LNCAP (cell line): ENCODE results near the gene ARMC5.

ENCODE experiments used
- TF ChIP-seq, protein P1 (sequence below): fragments of 450-650 bp; IDR thresholded peaks from 2 replicates; pipeline ENCODE4 v1.5.1; 2017; ENCODE audit warnings: mild to moderate bottlenecking

ARMC5 gene

DNA sequence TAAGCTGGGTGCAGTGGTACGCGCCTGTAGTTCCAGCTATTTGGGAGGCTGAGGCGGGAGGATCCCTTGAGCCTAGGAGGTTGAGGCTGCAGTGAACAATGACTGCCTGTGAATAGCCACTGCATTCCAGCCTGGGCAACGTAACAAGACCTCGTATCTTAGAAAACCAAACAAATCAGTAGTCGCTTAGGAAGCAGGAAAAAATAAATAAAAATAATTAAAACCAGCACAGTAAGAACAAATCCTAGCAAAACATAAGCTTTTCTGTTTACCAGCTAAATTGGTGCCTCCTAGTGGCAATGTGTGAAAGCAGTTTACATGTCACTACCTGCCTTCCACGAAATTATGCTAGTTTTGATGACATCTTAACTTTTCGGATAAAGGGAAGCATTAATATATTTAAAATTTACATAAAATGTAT is 1.3 kb downstream of the ARMC5 start:
- TF ChIP-seq, protein P1, sequence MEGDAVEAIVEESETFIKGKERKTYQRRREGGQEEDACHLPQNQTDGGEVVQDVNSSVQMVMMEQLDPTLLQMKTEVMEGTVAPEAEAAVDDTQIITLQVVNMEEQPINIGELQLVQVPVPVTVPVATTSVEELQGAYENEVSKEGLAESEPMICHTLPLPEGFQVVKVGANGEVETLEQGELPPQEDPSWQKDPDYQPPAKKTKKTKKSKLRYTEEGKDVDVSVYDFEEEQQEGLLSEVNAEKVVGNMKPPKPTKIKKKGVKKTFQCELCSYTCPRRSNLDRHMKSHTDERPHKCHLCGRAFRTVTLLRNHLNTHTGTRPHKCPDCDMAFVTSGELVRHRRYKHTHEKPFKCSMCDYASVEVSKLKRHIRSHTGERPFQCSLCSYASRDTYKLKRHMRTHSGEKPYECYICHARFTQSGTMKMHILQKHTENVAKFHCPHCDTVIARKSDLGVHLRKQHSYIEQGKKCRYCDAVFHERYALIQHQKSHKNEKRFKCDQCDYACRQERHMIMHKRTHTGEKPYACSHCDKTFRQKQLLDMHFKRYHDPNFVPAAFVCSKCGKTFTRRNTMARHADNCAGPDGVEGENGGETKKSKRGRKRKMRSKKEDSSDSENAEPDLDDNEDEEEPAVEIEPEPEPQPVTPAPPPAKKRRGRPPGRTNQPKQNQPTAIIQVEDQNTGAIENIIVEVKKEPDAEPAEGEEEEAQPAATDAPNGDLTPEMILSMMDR: peak; percentile 78

DNA sequence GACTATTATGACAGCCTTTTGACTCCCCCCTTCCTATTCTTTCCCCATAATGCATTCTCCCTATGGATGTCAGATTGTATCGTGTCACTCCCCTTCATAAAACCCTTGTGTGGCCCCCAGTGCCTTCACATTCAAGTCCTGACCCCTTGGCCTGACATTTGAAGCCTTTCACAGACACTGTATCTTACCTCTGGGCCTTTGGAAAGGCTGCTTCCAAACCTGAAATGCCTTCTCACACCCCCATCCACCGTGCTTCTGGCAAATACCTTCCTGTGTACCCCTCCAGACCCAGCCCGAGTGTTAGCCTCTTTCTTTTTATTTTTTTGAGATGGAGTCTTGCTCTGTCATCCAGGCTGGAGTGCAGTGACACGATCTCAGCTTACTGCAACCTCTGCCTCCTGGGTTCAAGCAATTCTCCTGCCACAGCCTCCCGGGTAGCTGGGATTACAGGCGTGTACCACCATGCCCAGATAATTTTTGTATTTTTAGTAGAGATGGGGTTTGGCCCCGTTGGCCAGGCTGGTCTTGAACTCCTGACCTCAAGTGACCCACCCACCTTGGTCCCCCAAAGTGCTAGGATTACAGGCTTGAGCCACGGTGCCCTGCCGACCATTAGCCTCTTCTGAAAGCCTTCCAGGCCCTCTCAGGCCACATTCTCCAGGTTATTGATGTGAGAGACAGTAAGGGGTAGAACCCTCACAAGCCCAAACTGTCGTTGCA is 2.1 kb downstream of the ARMC5 start:
- TF ChIP-seq, protein P1: no peak

DNA sequence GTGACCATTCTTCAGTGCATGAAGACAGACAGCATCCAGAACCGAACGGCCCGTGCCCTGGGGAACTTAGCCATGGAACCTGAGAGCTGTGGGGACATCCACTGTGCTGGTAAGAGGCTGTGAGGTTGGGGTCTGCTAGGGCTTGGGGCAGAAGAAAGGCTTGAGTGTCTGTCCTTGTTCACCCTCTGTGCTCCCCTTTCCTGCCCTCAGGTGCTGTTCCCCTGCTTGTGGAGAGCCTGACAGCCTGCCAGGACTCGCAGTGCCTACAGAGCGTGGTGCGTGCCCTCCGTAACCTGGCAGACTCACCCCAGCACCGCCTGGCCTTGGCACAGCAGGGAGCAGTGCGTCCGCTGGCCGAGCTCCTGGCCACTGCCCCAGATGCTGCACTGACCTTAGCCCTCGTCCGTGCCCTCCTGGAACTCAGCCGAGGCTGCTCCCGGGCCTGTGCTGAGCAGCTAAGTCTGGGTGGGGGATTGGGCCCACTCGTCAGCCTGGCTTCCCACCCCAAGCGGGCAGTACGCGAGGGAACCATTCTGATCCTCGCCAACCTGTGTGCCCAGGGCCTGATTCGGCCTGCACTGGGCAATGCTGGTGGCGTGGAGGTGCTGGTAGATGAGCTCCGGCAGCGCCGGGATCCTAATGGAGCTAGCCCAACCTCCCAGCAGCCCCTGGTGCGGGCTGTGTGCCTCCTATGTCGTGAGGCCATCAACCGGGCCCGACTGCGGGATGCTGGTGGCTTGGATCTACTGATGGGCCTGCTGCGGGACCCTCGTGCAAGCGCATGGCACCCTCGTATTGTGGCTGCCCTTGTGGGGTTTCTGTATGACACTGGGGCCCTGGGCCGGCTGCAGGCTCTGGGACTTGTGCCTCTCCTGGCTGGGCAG is 2.9 kb downstream of the ARMC5 start:
- TF ChIP-seq, protein P1: no peak

DNA sequence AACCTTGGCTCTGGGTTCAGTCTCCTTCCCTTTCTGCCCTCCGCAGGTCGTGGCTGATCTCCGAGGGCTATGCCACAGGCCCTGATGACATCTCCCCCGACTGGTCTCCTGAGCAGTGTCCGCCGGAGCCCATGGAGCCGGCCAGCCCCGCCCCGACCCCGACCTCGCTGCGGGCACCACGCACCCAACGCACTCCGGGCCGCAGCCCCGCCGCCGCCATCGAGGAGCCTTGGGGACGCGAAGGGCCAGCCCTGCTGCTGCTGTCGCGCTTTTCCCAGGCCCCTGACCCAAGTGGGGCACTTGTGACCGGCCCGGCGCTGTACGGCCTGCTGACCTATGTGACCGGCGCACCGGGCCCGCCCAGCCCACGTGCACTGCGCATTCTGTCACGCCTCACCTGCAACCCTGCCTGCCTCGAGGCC is 5.1 kb downstream of the ARMC5 start:
- TF ChIP-seq, protein P1: no peak

DNA sequence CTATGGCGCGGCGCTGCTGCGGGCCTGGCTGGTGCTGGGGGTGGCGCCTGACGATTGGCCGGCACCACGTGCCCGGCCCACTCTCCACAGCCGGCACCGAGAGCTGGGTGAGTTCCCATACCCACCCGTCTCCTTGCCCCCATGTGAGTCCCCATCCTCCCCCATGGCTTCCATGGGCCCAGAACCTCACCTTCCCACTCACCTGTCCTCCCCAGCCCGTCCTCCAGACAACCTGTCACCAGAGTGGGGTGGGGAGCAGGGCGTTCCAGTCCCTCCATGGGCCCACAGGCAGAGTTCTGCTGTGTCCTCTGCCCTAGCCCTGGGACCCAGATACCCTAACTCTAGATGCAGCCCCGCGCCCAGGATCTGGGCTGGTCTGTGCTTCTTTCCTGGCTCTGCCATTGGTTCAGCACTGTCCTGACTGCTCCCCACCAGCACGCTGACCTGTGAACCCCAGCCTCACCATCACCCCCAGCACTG is 5.5 kb downstream of the ARMC5 start:
- TF ChIP-seq, protein P1: no peak

DNA sequence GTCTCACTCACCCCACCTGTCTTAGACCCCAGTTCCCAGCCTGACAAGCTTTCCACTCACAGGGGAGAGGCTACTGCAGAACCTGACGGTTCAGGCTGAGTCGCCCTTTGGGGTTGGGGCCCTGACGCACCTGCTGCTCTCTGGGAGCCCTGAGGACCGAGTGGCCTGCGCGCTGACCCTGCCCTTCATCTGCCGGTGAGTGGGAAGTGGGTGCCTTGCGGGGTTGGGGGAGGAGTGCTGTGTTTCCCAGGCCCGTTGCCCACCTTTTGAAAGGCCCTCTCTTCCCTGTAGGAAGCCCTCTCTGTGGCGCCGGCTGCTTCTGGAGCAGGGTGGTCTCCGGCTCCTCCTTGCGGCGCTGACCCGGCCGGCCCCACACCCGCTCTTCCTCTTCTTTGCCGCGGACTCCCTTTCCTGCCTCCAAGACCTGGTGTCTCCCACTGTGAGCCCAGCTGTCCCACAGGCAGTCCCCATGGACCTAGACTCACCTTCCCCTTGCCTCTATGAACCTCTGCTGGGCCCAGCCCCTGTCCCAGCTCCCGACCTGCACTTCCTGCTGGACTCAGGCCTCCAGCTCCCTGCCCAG is 6.6 kb downstream of the ARMC5 start:
- TF ChIP-seq, protein P1: no peak

DNA sequence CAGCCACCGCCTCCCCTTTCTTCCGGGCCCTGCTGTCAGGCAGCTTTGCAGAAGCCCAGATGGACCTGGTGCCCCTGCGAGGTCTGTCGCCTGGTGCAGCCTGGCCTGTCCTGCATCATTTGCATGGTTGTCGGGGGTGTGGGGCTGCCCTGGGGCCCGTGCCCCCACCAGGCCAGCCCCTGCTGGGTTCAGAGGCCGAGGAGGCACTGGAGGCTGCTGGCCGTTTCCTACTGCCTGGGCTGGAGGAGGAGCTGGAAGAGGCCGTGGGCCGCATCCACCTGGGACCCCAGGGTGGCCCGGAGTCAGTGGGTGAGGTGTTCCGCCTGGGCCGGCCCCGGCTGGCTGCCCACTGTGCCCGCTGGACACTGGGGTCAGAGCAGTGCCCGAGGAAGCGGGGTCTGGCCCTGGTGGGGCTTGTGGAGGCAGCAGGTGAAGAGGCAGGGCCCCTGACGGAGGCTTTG is 7.1 kb downstream of the ARMC5 start:
- TF ChIP-seq, protein P1: no peak
